H1 (cell line): ENCODE results near the gene UBAC1.

Experiments
- CREB1 ChIP-seq: IDR thresholded peaks from 2 replicates; pipeline ENCODE4 v1.6.1; 2012; ENCODE audit warnings: inconsistent platforms
- CTCF ChIP-seq, 3 experiments: IDR thresholded peaks; 1 replicate in 2 of 3; 2 replicates in 1 of 3; pipeline versions ENCODE4 v1.5.1 to v1.6.1; 2011; ENCODE audit warnings: low read length in 3 of 3, mild to moderate bottlenecking in 3 of 3, inconsistent platforms in 2 of 3, low read depth in 1 of 3, moderate library complexity in 1 of 3; ENCODE audit not compliant: insufficient read depth in 1 of 3; ENCODE audit errors: control extremely low read depth in 1 of 3
- EP300 ChIP-seq, 2 experiments: IDR thresholded peaks; 1 replicate in 1 of 2; 2 replicates in 1 of 2; pipeline ENCODE4 v1.6.1; 2011 to 2012; ENCODE audit warnings: low read depth in 2 of 2, low read length in 2 of 2, mild to moderate bottlenecking in 2 of 2, borderline replicate concordance in 1 of 2, inconsistent platforms in 1 of 2, moderate library complexity in 1 of 2
- POLR2AphosphoS5 ChIP-seq: IDR thresholded peaks from 2 replicates; pipeline ENCODE4 v1.6.1; 2011; ENCODE audit warnings: low read depth, low read length
- SAP30 ChIP-seq: fragments of 300-600 bp; sonication (generic); IDR thresholded peaks from 2 replicates; pipeline ENCODE4 v1.7.1; 2012; ENCODE audit warnings: low read length, moderate library complexity, mild to moderate bottlenecking, inconsistent platforms; ENCODE audit not compliant: insufficient read depth, insufficient replicate concordance

- TF ChIP-seq SAP30, result no peak
- no peak for TF ChIP-seq CTCF (IDR thresholded peaks at IDR 0.05; ENCODE audit: control extremely low read depth in 1 of 3, insufficient read depth in 1 of 3, low read depth in 1 of 3, low read length in 3 of 3)
- TF ChIP-seq POLR2AphosphoS5, result no peak
- no peak for TF ChIP-seq CREB1
- no peak for TF ChIP-seq EP300 (IDR thresholded peaks at IDR 0.05; ENCODE audit: borderline replicate concordance in 1 of 2, low read depth in 2 of 2, low read length in 2 of 2)
Observed at GRCh38 chr9:135947582-135947981, 13.6 kb downstream of the UBAC1 start.
